ENCODE data around the gene THBS4. TPM values are rescaled to one million over a fixed set of nuclear protein-coding genes. Genes with fewer than 3 reads are reported as not detected.

The THBS4 gene
- total RNA-seq, 4 donors from 2014 or later = 8.3 to 78.7 (median 12.5) TPM

DNA sequence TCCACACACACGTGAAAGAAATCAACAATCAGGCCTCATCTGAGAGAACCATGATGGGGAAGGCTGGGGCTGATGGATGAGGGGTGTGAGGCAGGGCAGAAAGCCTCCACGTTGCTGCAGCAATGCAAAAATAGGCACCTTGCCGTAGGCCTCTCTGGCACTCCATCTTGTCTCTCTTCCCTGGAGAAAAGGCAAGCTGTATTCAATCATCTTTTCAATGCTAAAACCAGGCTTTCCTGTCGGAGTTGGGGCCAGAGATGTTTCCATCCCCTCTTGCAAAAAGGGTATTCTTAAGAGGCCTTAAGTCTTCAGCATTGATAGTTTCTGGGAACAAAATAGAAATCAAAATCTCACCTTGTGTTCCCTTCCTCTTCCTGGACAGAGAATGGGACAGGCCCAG lies 80.9 kb downstream of the THBS4 start:
- DNase-seq (ENCODE audit: low spot score) = no peak
- no peak for ATAC-seq (ENCODE audit: low FRiP score)
- TF ChIP-seq CTCF (IDR thresholded peaks at IDR 0.05) = no peak

DNA sequence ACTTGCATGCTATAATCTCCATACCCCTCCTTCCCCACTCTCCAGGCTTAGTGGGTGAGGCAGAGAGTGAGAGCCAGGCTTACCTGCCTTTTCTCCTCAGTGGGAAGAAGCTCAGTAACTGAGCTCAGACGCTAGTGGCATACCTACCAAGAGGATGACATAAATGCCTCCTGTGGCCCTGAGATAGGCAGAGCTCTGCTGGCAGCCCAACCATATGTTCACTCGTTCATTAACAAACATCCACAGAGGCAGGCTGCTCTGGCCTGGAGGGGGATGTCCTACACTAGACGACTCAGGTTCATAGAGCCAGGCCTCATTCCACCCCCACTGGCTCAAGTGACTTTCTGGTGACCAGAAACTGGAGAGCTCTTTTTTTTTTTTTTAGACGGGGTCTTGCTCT lies 81.3 kb downstream of the THBS4 start:
- TF ChIP-seq CTCF (IDR thresholded peaks at IDR 0.05) = no peak
- ATAC-seq (ENCODE audit: low FRiP score) (no peak), DNase-seq (ENCODE audit: low spot score) (no peak)

DNA sequence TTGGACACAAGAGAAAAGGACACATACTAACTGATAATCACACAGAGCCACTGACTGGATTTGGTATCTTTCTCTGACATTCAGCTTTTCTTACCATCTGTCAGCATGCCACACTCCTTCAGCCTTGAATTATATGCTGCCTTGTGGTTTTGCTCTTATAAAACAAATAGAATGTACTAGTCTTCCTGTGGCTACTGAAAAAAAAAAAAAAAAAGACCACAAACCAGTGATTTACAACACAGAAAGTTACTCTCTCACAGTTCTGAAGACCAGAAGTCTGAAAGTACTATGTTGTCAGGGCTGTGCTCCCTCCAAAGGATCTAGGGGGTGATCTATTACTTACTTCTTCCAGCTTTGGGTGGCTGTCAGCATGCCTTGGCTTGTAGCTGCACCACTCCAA lies 82.3 kb downstream of the THBS4 start:
- TF ChIP-seq CTCF (IDR thresholded peaks at IDR 0.05) = no peak
- no peak for ATAC-seq (ENCODE audit: low FRiP score)
- DNase-seq (ENCODE audit: low spot score) = no peak

- DNase-seq (ENCODE audit: low spot score) (no peak), ATAC-seq (ENCODE audit: low FRiP score) (no peak)
- no peak for TF ChIP-seq CTCF (IDR thresholded peaks at IDR 0.05)
Observed at GRCh38 chr5:80119372-80119771, 84.2 kb downstream of the THBS4 start.

DNA sequence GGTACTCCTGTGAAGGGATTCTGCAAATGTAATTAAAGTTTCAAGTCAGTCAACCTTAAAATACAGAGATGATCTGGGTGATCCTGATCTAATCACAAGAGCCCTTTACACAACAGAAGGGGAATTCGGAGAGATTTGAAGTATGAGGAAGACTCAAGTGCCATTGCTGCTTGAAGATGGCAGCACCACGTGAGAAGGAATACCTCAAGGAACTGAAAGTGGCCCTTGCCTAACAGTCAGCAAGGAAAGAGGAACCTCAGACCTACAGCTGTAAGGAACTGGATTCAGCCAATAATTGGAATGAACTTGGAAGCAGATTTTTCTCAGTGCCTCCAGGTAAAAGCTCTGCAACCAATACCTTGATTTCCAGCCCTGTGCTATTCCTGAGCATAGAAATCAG lies 87.4 kb downstream of the THBS4 start:
- DNase-seq (ENCODE audit: low spot score) (no peak), ATAC-seq (ENCODE audit: low FRiP score) (no peak)
- no peak for TF ChIP-seq CTCF (IDR thresholded peaks at IDR 0.05)

DNA sequence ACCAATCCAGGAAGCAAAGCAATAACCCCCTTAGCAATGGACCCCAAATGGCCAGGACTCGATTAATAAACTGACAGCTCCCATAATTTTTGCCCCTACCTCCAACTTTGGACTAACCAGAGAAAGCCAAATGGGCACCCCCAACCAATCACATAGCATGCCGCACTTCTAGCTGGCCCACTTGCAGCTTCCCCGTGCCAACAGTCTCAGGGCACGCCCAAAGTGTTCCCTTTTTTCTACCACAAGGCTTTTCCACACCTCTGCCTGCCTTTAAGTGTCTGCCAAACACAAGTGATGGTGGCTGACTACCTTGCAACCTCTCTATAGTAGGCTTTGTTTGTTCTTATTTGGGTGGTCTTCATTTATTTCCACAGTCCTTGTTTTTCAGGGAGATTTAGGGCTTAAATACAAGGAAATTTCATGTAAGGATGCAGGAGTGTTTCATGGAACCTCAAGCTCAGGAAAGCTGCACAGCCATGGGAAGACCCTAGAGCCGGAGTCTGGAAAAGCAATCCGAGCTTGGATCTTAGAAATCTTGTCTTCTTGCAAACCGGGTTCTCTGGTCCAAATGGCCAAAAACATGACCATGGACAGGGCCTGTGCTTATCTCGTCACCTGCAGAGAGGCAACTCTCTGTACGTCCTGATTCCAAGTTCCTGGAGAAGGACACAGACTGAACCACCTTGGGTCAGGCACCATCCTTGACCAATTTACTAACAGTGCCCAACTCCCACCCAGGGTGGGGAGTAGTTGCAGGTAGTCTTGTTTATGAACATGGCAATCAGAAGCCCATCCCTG lies 89.2 kb downstream of the THBS4 start:
- ATAC-seq (ENCODE audit: low FRiP score) = no peak

More for the DNA sequence above, 89.2 kb downstream of the THBS4 start:
- DNase-seq (ENCODE audit: low spot score) = no peak
- TF ChIP-seq CTCF (IDR thresholded peaks at IDR 0.05) = no peak

Data from omental fat pad (tissue), 4 donors.